Fibroblast of mammary gland (primary cell): ENCODE results near the gene VEGFC.
A peak's percentile ranks its signal among the peaks of the same experiment; 100 is the strongest.

Experiments used
- DNase-seq: peaks from one replicate; pipeline ENCODE4 v3.0.0-alpha.2; 2010; ENCODE audit warnings: low read depth
- H3K4me3 ChIP-seq: 2 replicates; pipeline ENCODE4 v1.5.1; 2011; ENCODE audit warnings: low read depth, mild to moderate bottlenecking, low read length, moderate library complexity; ENCODE audit not compliant: control insufficient read depth
- CTCF ChIP-seq: conservative IDR thresholded peaks from 2 replicates; pipeline ENCODE4 v1.5.1; 2011; ENCODE audit warnings: low read depth, low read length, inconsistent platforms; ENCODE audit not compliant: control insufficient read depth, insufficient read depth

VEGFC gene

GRCh38 chr4:176654565-176655216, 138.0 kb downstream of the VEGFC start:
- DNase-seq, result no peak
- no peak for TF ChIP-seq CTCF
- no peak overlapping the region for H3K4me3 ChIP-seq

DNA sequence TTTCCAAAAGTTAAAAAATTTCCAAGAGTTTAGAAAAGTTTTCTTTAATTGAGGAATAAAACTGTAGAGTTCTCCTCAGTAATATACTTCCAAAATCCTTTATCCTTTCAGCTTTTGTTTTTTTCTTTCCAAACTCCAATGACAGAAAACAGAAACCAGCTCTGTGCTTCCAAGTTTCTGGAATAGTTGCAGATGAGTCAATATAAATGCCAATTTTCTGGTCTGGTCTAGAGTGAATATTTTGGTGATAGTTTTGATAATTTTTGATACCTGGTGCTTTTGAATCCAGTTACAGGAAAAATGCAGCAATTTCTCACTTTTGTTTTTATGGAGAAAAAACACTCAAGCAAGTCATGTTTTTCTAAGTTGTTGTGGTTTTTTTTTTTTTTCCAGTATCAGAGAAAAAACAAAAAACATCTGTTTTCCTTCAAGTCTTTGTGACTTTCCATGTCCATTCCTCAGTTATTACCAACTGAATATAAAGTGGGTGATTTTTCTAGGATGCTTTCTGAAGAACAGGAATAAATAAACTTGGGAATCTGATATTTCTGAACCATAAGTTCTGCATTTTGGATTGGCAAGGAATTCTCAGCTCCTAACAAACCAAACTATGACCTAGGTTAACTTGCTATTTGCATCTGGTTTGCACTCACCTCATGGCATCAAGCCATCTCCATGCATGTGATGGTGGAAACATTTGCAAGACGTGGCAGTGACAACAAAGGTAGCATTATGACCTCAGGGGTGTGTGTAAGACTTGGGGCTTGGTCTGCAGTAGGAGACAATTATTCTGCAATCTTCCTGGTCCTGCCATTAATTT, 139.1 kb downstream of the VEGFC start:
- DNase-seq, result peak; percentile 66
- H3K4me3 ChIP-seq, result no peak overlapping the region
- TF ChIP-seq CTCF, result no peak

- no peak for TF ChIP-seq CTCF
- H3K4me3 ChIP-seq, result no peak overlapping the region
- no peak for DNase-seq
These were observed 146.4 kb downstream of the VEGFC start for GRCh38 chr4:176646311-176646710.

GRCh38 chr4:176645246-176645960, 147.3 kb downstream of the VEGFC start:
- DNase-seq, result no peak
- no peak for TF ChIP-seq CTCF
- no peak overlapping the region for H3K4me3 ChIP-seq

GRCh38 chr4:176642472-176642871, 150.2 kb downstream of the VEGFC start:
- no peak for TF ChIP-seq CTCF
- no peak for DNase-seq
- H3K4me3 ChIP-seq, result no peak overlapping the region

- no peak overlapping the region for H3K4me3 ChIP-seq
- DNase-seq, result peak; percentile 30
- no peak for TF ChIP-seq CTCF
These were observed 151.5 kb downstream of the VEGFC start for GRCh38 chr4:176641237-176641636.
